ENCODE data around the gene UQCR10.

DNA sequence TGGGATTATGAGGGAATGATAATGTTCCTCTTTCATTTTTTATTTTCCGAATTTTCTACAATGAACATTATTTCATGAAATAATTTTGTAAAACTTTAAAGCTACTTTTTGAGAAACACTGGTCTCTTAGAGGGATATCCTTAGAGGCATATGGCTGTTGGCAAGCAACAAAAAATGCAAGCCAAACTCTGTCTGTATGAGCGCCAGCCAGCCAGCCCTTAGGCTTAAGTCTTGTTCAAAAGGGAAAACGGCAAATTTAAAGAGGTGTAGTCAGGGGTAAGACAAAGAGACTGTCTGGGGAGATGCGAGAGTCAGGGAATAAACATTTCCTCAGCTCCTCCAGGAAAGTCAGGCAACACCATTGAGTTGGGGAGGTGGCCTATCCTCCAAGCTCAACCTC is 48.4 kb downstream of the UQCR10 start:
- TF ChIP-seq, protein P1, sequence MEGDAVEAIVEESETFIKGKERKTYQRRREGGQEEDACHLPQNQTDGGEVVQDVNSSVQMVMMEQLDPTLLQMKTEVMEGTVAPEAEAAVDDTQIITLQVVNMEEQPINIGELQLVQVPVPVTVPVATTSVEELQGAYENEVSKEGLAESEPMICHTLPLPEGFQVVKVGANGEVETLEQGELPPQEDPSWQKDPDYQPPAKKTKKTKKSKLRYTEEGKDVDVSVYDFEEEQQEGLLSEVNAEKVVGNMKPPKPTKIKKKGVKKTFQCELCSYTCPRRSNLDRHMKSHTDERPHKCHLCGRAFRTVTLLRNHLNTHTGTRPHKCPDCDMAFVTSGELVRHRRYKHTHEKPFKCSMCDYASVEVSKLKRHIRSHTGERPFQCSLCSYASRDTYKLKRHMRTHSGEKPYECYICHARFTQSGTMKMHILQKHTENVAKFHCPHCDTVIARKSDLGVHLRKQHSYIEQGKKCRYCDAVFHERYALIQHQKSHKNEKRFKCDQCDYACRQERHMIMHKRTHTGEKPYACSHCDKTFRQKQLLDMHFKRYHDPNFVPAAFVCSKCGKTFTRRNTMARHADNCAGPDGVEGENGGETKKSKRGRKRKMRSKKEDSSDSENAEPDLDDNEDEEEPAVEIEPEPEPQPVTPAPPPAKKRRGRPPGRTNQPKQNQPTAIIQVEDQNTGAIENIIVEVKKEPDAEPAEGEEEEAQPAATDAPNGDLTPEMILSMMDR (IDR thresholded peaks at IDR 0.05; ENCODE audit: borderline replicate concordance, extremely low read depth, low read length, poor library complexity, severe bottlenecking) = no peak
- no peak for TF ChIP-seq EZH2 (IDR thresholded peaks at IDR 0.05; ENCODE audit: borderline replicate concordance, low read depth, low read length, severe bottlenecking)

All from DND-41 (cell line).